Measurements from ENCODE around the gene BATF2. TPM values are rescaled to one million over a fixed set of nuclear protein-coding genes. Genes with fewer than 3 reads are reported as not detected.

Gene BATF2
- total and polyA plus RNA-seq, 8 donors: 4.0 to 6.5 (median 5.6) TPM

GRCh38 chr11:65042891-65043290 lies 46.1 kb upstream of the BATF2 start:
- TF ChIP-seq CTCF (IDR thresholded peaks at IDR 0.05): no peak
- H3K27me3 ChIP-seq: no peaks in the 10 kb centered on the region
- no peaks in the 10 kb centered on the region for H3K9me3 ChIP-seq
- no peak for DNase-seq
- no peak for ATAC-seq
- intact Hi-C loops (cut with DNase I): no loop called here
- WGBS, 2 donors: 89 to 91% methylated on average over 6 of the region's 6 CpGs
- H3K36me3 ChIP-seq: no peaks in the 10 kb centered on the region
- FAIRE-seq: no peak
- H3K4me1 ChIP-seq: peaks cover 0 to 17% (median 0%) of the 10 kb centered on the region in 3 donors
- H3K4me3 ChIP-seq: no peak overlapping the region
- H3K27ac ChIP-seq: no peak overlapping the region

GRCh38 chr11:65040847-65041622 lies 44.3 kb upstream of the BATF2 start, which contains the start of gene SAC3D1:
TSS of gene SAC3D1 (plus strand) at chr11:65041210. CDS start at chr11:65041293, 83 bp downstream.
- no peaks in the 10 kb centered on the region for H3K9me3 ChIP-seq
- peak; percentile 13 for FAIRE-seq
- WGBS, 2 donors: 0 to 1% methylated on average over 64 to 91 of the region's 91 CpGs

GRCh38 chr11:65040520-65040846 lies 43.7 kb upstream of the BATF2 start:
- intact Hi-C loops (cut with DNase I): no loop called here
- H3K4me3 ChIP-seq: peak overlapping the region; percentile 55 to 88 (median 82)
- WGBS, 2 donors: 5 to 6% methylated on average over 7 of the region's 7 CpGs
- H3K27ac ChIP-seq: peak overlapping the region; percentile 83 to 91 (median 88)
- FAIRE-seq (no peak), DNase-seq (no peak), ATAC-seq (peak in 1 of 4 donors; percentile 1)
- no peaks in the 10 kb centered on the region for H3K27me3 ChIP-seq
- TF ChIP-seq CTCF (IDR thresholded peaks at IDR 0.05): no peak
- H3K4me1 ChIP-seq: peaks cover 0 to 22% (median 0%) of the 10 kb centered on the region in 3 donors
- no peaks in the 10 kb centered on the region for H3K9me3 ChIP-seq
- H3K36me3 ChIP-seq: peaks cover 0 to 4% (median 0%) of the 10 kb centered on the region in 3 donors

More at GRCh38 chr11:65040847-65041622, 44.3 kb upstream of the BATF2 start, which contains the start of gene SAC3D1:
- ATAC-seq (peak; percentile 94 to 97 (median 95)), DNase-seq (peak; percentile 85 to 95 (median 88))
- intact Hi-C loops (cut with DNase I): no loop called here
- Histone ChIP-seq H3K27ac (peak within 1 kb of the TSS; percentile 83 to 91 (median 88)), H3K4me1 (peaks cover 0 to 22% (median 0%) of the 10 kb centered on the region in 3 donors), H3K4me3 (peak within 1 kb of the TSS; percentile 55 to 88 (median 82)), H3K36me3 (no peaks in the 10 kb centered on the region), H3K27me3 (no peaks in the 10 kb centered on the region)
- no peak for TF ChIP-seq CTCF (IDR thresholded peaks at IDR 0.05)

GRCh38 chr11:65036931-65037330 lies 40.2 kb upstream of the BATF2 start:
- peak; percentile 64 to 92 (median 82) for DNase-seq
- no peak for FAIRE-seq
- H3K27ac ChIP-seq: peak overlapping the region in 1 of 4 donors; percentile 30
- H3K36me3 ChIP-seq: peaks cover 0 to 15% (median 0%) of the 10 kb centered on the region in 3 donors
- H3K27me3 ChIP-seq: no peaks in the 10 kb centered on the region
- H3K4me1 ChIP-seq: peaks cover 0 to 15% (median 0%) of the 10 kb centered on the region in 3 donors
- H3K4me3 ChIP-seq: no peak overlapping the region
- intact Hi-C loops (cut with DNase I): no loop called here
- ATAC-seq: peak in 1 of 4 donors; percentile 11
- 35 to 47% methylated on average over 6 of the region's 6 CpGs for WGBS, 2 donors
- TF ChIP-seq CTCF (IDR thresholded peaks at IDR 0.05): no peak
- no peaks in the 10 kb centered on the region for H3K9me3 ChIP-seq

GRCh38 chr11:65035579-65035978 lies 38.8 kb upstream of the BATF2 start:
- H3K4me1 ChIP-seq: peaks cover 0 to 12% (median 0%) of the 10 kb centered on the region in 3 donors
- intact Hi-C loops (cut with DNase I): no loop called here
- no peaks in the 10 kb centered on the region for H3K27me3 ChIP-seq
- FAIRE-seq: no peak
- H3K27ac ChIP-seq: no peak overlapping the region
- TF ChIP-seq CTCF (IDR thresholded peaks at IDR 0.05): no peak
- H3K36me3 ChIP-seq: peaks cover 0 to 15% (median 0%) of the 10 kb centered on the region in 3 donors
- 78 to 84% methylated on average over 11 of the region's 11 CpGs for WGBS, 2 donors
- DNase-seq: no peak
- no peak for ATAC-seq
- no peaks in the 10 kb centered on the region for H3K9me3 ChIP-seq
- no peak overlapping the region for H3K4me3 ChIP-seq

Data from pancreas (tissue), 10 donors.